ENCODE results near the gene TUBAL3.

- TF ChIP-seq ZNF274 (IDR thresholded peaks at IDR 0.05; ENCODE audit: low read depth, low read length) (no peak), SUZ12 (IDR thresholded peaks at IDR 0.05; ENCODE audit: extremely low read depth, insufficient read depth, insufficient read length) (no peak)
These were observed 28.2 kb downstream of the TUBAL3 start for GRCh38 chr10:5376450-5376849.
